Right kidney (tissue), 9 donors: Measurements from ENCODE around the gene MTAP.
A peak's percentile ranks its signal among the peaks of the same experiment; 100 is the strongest.

Source experiments
- DNase-seq: peaks from one replicate; pipeline ENCODE4 v3.0.0-alpha.2; 2016
- long read RNA-seq, 8 donors: transcript quantifications; one replicate each; lab custom pipeline, GENCODE V29; 2026

Gene MTAP
- long read RNA-seq, donor 1, full-length matches to known transcripts = 4 of 4 reads
- long read RNA-seq, donor 1, partial matches to known transcripts = 0 of 4 reads
- long read RNA-seq, donor 1, other reads (novel, unspliced or antisense) = 0 of 4 reads
- long read RNA-seq, donor 2, full-length matches to known transcripts = 2 of 2 reads
- long read RNA-seq, donor 2, partial matches to known transcripts = 0 of 2 reads
- long read RNA-seq, donor 2, other reads (novel, unspliced or antisense) = 0 of 2 reads
- long read RNA-seq, donor 3, full-length matches to known transcripts = 10 of 10 reads
- long read RNA-seq, donor 3, partial matches to known transcripts = 0 of 10 reads
- long read RNA-seq, donor 3, other reads (novel, unspliced or antisense) = 0 of 10 reads
- long read RNA-seq, donor 4, full-length matches to known transcripts = 15 of 15 reads
- long read RNA-seq, donor 4, partial matches to known transcripts = 0 of 15 reads
- long read RNA-seq, donor 4, other reads (novel, unspliced or antisense) = 0 of 15 reads
- long read RNA-seq, donor 5, full-length matches to known transcripts = 7 of 7 reads
- long read RNA-seq, donor 5, partial matches to known transcripts = 0 of 7 reads
- long read RNA-seq, donor 5, other reads (novel, unspliced or antisense) = 0 of 7 reads
- long read RNA-seq, donor 6, full-length matches to known transcripts = 11 of 11 reads
- long read RNA-seq, donor 6, partial matches to known transcripts = 0 of 11 reads
- long read RNA-seq, donor 6, other reads (novel, unspliced or antisense) = 0 of 11 reads
- long read RNA-seq, donor 7, full-length matches to known transcripts = 26 of 26 reads
- long read RNA-seq, donor 7, partial matches to known transcripts = 0 of 26 reads
- long read RNA-seq, donor 7, other reads (novel, unspliced or antisense) = 0 of 26 reads
- long read RNA-seq, donor 8, full-length matches to known transcripts = 6 of 6 reads
- long read RNA-seq, donor 8, partial matches to known transcripts = 0 of 6 reads
- long read RNA-seq, donor 8, other reads (novel, unspliced or antisense) = 0 of 6 reads

DNA sequence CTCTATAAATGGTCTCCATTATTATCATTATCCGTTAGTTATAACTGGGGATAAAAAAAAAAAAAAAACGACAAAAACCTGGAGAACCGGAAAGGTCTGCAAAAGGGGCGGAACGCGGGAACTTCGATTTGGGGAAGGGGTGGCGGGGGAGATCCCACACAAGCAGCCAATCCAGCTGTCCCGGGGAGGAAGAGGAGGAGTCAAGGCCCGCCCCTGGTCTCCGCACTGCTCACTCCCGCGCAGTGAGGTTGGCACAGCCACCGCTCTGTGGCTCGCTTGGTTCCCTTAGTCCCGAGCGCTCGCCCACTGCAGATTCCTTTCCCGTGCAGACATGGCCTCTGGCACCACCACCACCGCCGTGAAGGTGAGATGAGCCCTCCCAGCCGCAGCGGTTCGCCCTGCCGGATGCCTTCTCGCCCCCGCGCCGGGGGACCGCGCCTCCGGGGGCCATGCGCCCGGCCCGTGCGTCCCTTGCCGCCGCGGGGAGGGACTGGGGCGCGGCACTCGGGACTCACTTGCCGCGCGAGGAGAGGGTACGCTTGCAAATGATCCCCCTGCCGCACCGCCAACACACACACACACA lies at the start of gene MTAP:
Gene MTAP, plus strand, starts transcription at position 219 of the 583 bp plus-strand sequence. Its CDS starts 113 bp downstream, at position 332.
- peak; percentile 94 for DNase-seq

DNA sequence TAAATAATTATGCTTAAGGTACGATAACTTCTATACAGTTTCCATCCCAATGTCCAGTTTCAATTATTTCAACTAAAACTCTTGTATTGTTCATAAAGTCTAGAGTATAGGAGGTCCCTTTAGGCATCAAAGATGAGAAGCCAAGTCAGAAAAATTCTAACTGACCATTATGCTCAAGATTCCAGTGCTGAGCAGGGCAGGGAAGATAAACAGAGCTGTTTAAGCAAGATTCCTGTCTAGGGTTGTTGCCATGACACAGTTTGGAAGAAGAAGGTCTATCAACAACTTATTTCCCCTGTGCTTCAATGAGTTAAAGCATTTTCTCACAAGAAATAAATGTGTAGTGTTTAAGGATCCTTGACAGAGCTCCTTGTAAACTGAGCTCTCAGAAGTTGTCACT lies 48.9 kb upstream of the MTAP start:
- DNase-seq = no peak

DNA sequence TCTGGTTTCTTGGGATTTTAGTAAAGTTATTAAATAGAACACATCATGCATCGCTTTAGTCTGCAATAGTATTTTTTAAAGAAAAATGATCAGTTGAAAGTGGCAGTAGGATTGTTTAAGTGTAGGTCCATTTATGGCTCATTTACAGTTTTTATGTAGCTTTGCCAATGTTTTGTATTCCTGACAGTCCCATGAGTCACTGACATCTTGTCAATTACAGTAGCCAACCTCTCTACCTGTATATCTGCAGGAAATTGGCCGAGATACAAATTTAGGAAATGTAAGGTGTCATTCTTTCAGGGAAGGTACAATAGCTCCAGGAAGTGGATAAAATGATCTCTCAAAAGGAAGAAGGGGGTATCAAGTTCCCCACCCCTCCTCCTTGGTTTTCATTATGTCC lies 47.7 kb upstream of the MTAP start:
- DNase-seq = no peak

DNA sequence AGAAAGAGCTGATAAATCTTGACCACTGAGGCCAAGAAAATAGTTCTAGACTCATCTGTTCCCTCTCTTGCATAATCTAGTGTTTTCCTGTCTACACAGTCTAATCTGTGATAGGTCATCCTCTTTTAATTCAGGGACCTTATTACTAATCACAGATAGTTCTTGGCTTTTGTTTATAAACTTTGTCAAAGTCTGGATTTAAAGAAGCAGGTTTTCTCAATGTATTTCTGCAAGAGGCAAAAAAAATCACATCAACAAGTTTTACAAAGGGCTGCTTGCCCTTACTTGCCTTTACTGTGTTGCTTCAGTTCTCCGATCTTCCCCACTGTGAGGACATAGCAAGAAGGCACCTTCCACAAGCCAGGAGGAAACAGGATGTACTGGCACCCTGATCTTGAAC lies 43.9 kb upstream of the MTAP start:
- DNase-seq = no peak

DNA sequence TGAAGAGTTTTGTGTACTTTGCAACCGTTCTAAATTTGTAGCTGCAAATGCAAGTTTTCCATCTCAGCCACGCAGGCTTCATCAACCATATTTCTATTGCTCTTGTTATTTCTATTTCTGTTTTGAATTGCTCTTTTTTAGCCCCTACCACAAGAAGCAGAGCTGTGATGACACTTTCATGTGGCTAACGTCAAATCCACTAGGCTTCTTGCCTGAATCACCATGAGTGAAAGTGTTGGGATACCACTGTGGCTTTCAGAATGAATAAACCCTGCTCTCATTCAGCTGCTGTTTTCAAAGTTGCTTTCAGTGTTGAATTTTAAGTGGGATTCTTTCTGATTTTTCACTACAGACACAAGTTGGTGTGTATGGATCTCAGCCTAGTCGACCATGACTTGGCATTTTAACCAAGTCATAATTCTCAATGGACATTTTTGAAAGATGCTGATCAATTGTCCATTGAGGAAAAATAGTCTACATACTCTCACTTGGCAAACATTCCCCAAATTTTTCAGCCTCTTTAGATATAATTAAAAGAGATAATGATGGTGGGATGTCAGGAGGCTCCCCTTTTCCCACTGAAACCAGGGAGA lies 41.0 kb upstream of the MTAP start:
- DNase-seq = no peak

DNA sequence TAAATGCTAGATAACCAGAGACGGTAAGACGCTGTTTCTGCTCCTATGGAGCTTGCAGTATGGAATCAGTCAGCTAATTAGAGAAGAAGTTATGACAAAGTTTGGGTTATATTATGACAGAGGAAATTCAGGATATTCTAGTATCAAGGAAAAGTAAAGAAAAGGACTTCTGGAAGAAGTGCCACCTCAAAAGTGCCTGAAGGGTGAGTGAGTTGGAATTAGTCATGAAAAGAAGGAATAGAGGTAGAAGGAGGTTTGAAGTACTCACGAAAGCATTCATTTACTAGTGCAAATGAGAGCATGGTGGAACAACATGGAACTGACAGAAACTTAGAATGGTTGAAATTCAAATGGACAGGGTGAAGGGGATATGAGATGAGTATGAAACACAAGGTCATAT lies 40.4 kb upstream of the MTAP start:
- no peak for DNase-seq

DNA sequence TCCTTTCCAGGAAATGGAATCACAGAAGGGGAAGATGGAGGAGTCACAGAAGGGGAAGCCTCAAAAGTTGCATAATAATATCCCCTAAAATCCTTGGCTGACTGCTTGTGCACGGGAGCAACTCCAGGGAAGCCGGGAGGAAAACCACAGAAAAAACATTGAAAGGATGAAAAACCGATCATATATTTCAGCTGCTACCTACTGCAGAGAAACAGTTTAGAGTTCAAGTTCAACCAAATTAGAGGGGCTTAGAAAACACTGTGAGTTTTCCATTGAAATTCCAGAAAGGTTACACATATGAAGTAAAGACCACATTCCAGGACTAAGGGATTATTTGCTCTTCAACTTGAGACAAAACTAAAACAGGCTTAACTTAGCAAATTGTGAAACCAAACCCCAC lies 37.6 kb upstream of the MTAP start:
- no peak for DNase-seq

DNA sequence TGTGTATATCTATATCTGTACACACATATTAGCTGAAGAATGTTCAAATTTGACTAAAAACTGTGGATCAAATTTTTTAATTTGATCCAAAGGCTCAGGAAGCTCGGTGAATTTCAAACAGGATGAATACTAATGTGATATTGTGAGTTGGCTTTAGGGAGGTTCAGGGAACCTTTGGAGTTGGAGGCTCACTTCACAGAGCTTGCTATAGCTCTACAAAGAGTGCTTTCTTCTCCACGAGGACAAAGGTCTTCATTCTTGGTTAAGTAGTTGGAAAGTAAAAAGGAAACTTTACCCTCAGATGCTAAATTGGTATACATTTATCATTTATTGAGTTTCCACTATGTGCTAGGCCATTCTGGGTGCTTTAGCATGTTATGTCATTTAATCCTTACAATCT lies 36.3 kb upstream of the MTAP start:
- DNase-seq = no peak

DNA sequence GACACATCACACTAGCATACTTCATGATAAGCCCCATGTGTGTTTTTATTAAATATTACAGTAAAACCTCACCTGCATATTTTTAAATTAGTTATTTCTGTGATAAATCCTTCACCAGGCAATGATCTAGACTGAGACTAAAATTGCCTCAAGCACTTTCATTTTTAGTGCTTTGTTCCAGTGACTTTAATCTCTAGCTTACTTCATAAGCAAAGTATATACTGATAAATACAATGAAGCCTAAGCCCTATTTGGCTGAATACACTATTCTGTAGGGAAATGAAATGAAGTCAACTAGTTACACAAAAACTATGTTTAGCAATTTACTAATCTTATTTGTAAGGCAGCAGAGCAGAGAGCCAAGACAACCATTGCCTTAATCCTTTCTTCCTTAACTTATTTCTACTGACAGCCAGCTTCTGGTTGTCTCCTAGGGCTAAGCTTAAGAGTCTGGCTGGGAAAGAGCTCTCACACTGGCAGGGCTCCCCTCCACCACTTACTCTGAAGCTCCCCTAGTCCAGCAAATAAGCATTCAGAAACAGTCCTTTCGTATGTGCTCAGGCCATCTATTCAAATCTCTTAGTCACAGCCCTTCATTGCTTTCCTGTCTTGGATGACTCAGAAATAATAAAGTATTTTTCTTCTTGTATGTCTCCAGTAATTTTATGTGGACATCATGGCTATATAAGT lies 31.4 kb upstream of the MTAP start:
- DNase-seq = no peak

DNA sequence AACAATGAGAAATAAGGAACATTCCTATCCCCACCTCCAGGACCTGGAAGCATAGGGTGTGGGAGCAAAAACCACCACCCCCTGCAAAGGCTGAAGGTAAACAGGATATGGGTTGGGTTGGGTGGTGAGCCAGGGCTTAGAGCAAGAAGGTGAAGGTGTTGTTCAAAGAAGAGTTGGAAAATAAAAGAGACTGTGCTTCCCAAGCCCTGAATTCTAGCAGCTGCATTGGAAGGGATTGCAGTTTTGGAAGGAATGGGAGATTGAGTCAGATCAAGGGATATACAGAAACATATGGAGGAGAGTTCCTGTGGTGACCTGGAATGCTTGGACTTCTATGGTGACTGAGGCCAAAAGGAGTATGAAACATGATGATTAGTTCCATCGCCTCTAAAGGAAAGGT lies 24.7 kb upstream of the MTAP start:
- no peak for DNase-seq

DNA sequence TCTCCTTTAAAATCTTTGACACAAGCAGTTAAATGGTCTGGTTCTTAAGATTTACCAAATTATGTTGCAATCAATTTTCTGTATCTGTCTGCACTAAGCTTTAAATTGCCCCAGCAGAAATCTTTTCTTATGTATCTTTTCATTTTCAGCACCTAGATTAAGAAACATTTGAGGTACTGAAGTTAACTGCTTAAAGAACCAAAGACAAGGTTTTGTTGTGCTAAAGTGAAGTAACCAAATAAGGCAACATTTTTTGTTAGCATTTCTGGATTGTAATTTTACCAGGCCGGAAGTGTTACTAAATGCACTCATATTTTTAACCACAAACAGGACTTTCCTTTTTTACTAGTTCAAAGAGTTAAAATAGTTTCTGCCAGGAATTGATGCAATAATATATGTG lies 24.1 kb upstream of the MTAP start:
- no peak for DNase-seq

DNA sequence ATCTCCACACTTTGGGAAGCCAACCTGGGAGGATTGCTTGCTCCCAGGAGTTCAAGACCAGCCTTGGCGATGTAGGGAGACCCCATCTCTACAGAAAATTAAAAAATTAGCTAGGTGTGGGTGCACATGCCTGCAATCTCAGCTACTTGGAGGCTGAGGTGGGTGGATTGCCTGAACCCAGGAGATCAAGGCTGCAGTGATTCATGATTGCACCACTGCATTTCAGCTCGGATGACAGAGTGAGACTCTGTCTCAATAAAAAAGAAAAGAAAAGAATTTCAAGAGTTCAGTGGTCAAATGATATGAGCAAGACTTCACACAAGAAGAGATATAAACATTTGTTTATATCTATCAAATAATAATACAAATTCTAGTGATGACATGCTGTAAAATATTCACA lies 23.0 kb upstream of the MTAP start:
- DNase-seq = no peak

DNA sequence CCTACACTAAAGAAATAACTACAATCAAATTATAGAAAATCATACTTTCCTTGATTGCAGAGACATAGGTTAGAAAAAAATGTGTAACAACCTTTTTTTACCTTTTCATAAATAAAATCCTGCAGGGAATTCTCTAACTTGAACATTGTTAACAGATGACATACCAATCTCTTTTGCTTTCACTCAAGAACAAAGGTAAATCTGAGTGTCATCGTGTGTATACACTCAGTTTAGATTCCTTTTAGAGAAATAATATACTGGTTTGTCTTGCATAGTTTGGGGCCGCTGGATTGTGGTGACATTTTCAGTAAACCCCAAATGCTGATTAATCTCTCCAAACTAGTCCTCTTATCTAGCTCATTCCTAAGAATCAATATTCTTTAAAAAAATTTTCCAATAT lies 20.8 kb upstream of the MTAP start:
- DNase-seq = no peak

DNA sequence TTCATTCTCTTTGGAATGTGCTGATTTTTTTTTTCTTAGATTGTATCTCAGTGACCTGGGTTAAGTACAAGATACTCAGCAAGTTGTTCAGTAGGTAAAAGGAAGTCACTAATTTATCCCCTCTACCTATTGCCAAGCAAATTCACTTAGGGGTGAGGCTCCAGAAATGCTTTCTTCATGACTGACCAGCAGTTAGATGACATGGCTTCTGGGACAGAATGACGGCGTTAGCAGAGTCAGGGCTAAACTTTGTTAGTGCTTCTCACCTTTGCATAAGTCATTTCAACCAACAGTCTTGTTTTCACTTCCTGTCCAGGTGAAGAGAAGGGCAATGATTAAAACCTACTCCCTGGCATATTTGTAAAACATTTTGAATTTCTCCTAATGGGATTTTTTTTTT lies 20.2 kb upstream of the MTAP start:
- no peak for DNase-seq

DNA sequence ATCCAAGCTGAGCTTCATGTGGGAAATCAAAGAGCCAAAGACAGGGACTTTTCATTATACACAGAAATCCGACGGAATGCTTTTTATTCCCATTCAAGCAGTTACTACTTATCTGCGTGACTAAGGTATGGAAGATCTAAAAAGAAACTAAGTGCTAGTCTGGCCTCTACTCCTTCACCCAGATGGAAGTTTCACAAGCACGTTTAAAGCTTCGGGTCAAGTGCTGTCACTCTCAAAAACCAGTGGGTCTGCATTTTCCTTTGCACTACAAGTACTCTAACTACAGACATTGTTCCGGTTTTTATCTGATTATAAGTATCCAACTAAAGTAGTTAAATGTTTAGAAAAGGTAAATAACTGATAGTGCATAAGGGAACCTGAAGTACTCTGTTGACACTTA lies 13.7 kb upstream of the MTAP start:
- no peak for DNase-seq

DNA sequence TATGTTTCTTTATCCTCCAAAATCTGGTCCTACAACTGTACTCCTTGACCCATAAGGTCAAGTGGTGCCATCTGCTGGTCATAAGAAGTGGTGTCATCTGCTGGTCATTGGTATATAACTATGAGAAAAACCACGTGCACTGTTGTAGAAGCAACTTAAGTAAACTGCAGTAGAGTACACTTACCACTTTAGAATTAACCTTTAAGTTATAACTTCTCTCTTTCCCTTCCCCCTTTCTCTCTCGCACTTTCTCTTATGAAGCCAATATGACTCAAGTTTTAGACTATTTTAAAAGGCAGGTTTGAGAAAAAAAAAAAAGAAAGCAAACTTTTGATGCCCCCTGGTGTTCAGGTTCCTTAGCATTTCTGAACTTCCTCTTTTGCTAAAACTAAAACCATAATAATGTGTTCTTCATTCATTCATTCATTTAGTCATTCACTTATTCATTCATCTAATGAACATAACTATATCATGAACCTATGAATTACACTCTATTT lies 12.8 kb upstream of the MTAP start:
- DNase-seq = peak; percentile 48

DNA sequence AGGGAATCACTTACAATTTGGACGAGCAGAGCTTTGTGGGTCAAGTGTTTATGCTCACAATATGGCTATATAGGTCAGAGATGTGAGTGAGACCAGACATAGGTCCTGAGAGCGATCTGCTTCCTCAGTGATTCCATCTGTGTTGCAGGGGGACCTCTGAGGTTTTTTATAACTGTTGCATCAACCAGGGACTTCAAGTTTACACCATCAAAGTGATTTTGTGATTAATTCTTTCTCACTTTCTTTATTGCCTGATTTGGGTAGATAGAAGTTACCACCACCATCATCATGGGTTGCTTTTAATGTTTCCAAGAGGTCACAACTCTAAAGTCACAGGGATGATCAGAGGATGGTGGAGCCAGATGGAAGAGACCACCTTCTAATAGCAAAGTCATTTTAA lies 7.0 kb upstream of the MTAP start:
- no peak for DNase-seq

DNA sequence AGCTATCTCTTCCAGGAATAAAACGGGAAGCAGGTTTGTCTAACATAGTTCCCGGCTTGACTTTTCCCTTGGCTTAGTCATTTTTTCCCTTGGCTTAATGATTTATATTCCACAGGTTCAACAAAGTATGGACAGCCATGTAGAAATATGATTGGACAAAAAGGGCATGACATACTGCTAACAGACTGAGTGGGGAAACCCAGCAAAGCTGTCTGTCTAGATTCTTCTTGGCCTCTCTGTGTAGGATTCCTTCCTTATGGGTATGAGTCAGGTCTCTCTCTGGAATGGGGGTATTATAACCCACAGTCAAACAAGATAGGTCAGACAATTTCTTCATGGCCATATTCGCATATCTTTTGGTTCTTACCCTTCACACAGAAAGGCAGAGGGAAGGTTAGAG lies 5.7 kb upstream of the MTAP start:
- no peak for DNase-seq

DNA sequence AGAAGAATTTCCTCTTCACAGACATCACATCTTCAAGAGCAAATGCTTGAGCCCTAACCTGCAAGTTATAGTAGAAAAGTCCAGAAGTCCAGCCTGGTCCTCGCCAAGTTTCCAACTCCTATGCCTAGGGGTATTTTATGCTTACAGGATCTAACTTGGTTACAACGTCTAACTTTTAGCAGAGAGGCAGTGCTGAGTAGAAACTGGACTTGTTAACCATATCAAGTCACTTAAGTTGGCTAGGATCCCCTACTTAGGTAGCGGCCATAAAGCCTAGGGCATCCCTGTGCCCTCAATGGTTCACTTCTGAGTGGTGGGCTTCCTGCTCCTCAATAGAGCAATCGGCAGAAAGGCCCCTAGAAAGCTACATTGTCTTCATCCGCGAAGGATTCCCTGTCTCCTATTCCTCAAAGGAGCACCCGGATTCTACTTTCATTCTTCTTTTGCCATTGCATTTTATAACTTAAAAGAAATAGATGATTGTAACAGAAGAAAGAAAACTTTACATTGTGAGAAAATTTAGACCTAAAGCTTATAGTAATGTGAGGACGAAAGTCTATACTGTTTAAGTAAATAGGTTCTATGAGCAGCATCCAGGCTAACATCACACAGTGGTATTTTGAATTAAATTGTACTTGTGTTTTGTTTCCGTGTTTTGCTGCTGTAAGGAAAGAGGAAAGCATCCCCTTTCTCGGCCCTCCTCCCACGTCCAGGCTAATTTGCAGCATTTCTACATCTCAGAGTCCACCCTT lies 1.3 kb upstream of the MTAP start:
- DNase-seq = peak; percentile 6

DNA sequence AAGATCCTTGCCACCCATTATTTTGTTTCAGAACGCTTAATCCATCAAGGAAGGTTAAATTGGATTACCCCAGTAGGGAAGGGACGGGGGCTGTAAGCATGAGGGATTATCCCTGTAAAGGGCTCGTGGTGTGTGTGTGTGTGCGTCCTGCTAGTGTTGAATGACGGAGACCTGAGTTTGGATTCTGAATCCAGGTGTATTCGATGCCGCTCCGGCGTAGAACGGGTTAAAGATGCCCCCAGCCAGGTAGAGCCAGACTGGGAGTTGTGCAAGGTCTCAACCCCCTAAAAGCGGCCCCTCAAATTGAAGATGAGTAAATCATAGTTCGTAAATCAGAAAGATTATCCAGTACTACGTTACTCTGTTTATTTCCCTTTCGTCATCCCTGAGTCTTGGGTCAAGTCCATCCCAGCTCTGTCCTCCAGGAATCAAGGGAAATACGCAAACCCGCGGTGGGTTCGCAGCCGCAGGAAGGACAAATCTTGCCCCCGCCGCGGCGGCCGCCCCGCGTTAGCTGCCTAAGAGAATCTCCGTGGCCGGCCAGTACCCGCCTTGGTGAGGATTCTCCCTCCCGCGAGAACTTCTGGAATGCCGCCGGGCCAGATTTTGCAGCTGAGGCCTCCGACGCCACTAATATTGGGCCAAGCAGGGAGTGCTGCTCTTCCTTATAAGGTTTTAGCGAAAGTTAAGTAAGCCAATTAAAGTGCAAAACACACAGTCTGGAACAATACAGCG lies 586 bp upstream of the MTAP start:
- DNase-seq = peak; percentile 85
